Epithelial cell of esophagus (primary cell): ENCODE measurements around the gene DHRS9.

ENCODE experiments used
- DNase-seq: peaks from one replicate; pipeline ENCODE4 v3.0.0; 2010; ENCODE audit warnings: low read depth
- H3K4me3 ChIP-seq: 2 replicates; pipeline ENCODE4 v1.5.1; 2011; ENCODE audit warnings: mild to moderate bottlenecking, low read length, control low read depth
- CTCF ChIP-seq: IDR thresholded peaks from 2 replicates; pipeline ENCODE4 v1.5.1; 2011; ENCODE audit warnings: low read depth, mild to moderate bottlenecking, low read length, control low read depth, inconsistent platforms; ENCODE audit not compliant: insufficient read depth; ENCODE audit errors: missing control alignments

DHRS9 gene

GRCh38 chr2:169087757-169088379 lies 18.5 kb downstream of the DHRS9 start:
- no peak overlapping the region for H3K4me3 ChIP-seq
- DNase-seq: no peak
- TF ChIP-seq CTCF: peak; percentile 27

GRCh38 chr2:169089182-169089581 lies 19.8 kb downstream of the DHRS9 start:
- no peak for TF ChIP-seq CTCF
- H3K4me3 ChIP-seq: no peak overlapping the region
- DNase-seq: no peak

DNA sequence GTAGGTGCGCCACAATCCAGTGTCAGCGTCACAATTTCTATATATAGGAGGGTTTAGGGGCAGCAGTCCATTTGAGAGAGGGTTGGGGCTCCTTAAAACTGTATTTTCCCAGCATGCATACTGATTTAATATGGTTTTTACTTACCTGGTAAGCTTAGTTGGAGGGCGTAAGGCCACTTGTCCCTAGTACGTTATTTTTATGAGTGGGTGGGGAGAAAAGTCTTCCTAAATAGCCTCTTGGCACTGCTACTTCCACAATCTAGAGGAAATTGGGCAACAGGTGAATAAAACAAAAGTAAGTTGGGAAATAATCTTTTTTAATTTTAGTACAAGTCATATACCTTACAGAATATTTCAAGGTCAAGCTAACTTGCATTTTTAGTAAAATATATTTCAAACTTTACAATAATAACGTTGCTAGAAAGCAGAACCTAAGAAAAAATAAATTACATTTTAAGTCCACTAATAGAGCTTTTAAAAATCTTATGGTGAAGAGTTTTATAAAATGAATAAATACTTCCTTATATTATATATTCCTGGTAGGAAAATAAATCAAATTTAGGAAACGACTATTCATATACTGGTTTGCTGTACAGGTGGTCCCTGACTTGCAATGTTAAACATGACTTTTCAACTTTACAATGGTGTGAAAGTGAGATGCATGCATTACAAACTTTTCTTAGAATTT lies 20.9 kb downstream of the DHRS9 start:
- no peak for DNase-seq
- no peak overlapping the region for H3K4me3 ChIP-seq
- TF ChIP-seq CTCF: no peak

GRCh38 chr2:169091256-169091655 lies 21.9 kb downstream of the DHRS9 start:
- peak; percentile 46 for DNase-seq
- H3K4me3 ChIP-seq: no peak overlapping the region
- no peak for TF ChIP-seq CTCF

- TF ChIP-seq CTCF: no peak
Observed at GRCh38 chr2:169091761-169092519, 22.6 kb downstream of the DHRS9 start.

DNA sequence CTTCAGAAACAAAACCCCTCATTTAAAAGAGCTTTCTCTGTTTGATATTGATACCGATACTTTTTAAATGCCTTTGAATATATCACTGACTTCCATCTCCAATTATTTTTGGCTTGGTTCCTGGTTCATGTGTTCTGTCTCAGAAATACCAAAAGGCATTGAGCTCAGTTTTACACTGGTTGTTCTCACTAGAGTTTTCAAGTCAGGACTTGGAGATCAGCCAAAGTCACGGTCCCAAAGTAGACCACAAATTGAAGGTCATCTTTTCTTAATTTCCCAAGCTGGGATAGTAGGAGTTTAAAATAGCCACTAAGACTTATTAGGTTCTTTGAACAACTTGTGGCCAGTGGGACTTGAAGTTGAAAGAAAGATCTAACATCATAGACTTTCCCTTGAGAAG lies 24.2 kb downstream of the DHRS9 start:
- DNase-seq: no peak
- no peak for TF ChIP-seq CTCF
- no peak overlapping the region for H3K4me3 ChIP-seq

More at GRCh38 chr2:169091761-169092519, 22.6 kb downstream of the DHRS9 start:
- no peak overlapping the region for H3K4me3 ChIP-seq
- peak; percentile 92 for DNase-seq
